Measurements from ENCODE around the gene KCNQ1.

KCNQ1 gene

GRCh38 chr11:2558861-2559526 lies 114.2 kb downstream of the KCNQ1 start:
- DNase-seq (ENCODE audit: insufficient read length, low spot score) (no peak), FAIRE-seq (no peak)
- no peak for TF ChIP-seq POU2F2 (IDR thresholded peaks at IDR 0.05; ENCODE audit: low read depth, low read length)
- TF ChIP-seq PAX5 (IDR thresholded peaks at IDR 0.05; ENCODE audit: insufficient read depth, low read length, severe bottlenecking), result no peak
- TF ChIP-seq SPI1 (IDR thresholded peaks at IDR 0.05; ENCODE audit: low read depth, low read length), result no peak
- no peak for TF ChIP-seq POLR2A (IDR thresholded peaks at IDR 0.05; ENCODE audit: low read depth, low read length)
- no peak for TF ChIP-seq POLR2AphosphoS5 (IDR thresholded peaks at IDR 0.05; ENCODE audit: low read depth, low read length)
- no peak for TF ChIP-seq TAF1 (IDR thresholded peaks at IDR 0.05; ENCODE audit: low read depth, low read length)

- DNase-seq (ENCODE audit: insufficient read length, low spot score) (no peak), FAIRE-seq (no peak)
- TF ChIP-seq POLR2AphosphoS5 (IDR thresholded peaks at IDR 0.05; ENCODE audit: low read depth, low read length), result no peak
- TF ChIP-seq PAX5 (IDR thresholded peaks at IDR 0.05; ENCODE audit: insufficient read depth, low read length, severe bottlenecking), result no peak
- no peak for TF ChIP-seq POU2F2 (IDR thresholded peaks at IDR 0.05; ENCODE audit: low read depth, low read length)
- no peak for TF ChIP-seq TAF1 (IDR thresholded peaks at IDR 0.05; ENCODE audit: low read depth, low read length)
- no peak for TF ChIP-seq POLR2A (IDR thresholded peaks at IDR 0.05; ENCODE audit: low read depth, low read length)
- no peak for TF ChIP-seq SPI1 (IDR thresholded peaks at IDR 0.05; ENCODE audit: low read depth, low read length)
These were observed 114.9 kb downstream of the KCNQ1 start for GRCh38 chr11:2559527-2560311.

DNA sequence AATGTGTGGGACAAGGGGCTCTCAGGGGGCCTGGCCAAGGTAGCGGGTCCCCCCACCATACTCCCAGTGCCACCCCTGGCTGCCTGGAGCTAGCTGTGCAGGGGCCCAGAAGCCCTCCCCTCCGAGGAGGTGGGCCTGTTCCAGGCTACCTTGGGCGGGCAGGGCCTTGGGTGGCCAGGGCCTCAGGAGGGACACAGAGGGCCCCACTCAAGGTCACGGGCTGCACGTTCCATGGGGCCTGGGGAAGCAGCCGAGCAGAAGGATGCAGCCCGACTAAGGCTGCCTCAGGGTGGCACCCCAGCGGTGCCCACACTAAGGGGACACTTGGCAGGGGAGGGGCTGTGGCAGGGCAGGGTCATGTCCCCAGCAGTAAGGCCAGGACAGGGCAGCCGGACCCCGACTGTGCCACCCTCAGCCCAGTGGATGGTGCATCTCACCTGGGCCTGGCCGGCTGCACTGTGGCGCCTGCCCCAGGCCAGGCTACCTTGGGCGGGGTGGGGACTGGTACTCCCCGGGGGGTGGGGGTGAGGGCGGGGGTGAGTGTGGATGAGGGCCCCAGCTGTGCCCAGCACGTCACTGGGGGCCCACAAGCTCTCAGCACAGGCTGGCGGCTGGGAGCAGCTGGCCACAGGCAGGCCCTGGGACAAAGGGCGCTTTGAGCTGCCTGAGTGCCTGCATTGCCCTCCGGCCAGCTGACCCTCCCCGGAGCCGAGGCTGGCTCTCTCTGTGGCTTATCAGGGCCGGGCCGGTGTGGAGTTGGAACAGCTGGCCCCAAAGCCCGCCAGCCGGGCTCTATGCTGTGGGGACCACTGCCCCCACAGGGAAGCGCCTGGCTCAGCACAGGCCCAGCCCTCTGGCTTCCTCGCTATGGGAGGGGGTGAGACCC lies 117.1 kb downstream of the KCNQ1 start:
- TF ChIP-seq POU2F2 (IDR thresholded peaks at IDR 0.05; ENCODE audit: low read depth, low read length) (no peak), TAF1 (IDR thresholded peaks at IDR 0.05; ENCODE audit: low read depth, low read length) (no peak), POLR2AphosphoS5 (IDR thresholded peaks at IDR 0.05; ENCODE audit: low read depth, low read length) (no peak)
- no peak for DNase-seq (ENCODE audit: insufficient read length, low spot score)
- no peak for FAIRE-seq

DNA sequence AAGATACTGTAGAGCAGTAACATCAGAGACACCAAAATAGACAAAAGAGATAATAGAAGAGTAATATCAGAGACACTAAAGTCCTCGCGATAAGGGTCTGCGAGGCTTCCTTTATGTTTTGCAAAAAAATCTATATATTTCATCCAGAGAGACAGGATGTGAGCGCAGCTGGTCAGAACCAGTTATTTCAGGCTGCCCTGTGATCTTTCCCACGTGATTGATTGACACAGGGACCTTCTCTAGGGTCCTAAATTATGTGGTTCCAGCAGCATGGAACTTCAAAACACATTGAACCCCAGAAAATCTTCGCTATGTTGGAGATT lies 118.0 kb downstream of the KCNQ1 start:
- DNase-seq (ENCODE audit: insufficient read length, low spot score) (no peak), FAIRE-seq (no peak)
- TF ChIP-seq POLR2A (IDR thresholded peaks at IDR 0.05; ENCODE audit: low read depth, low read length) (no peak), POU2F2 (IDR thresholded peaks at IDR 0.05; ENCODE audit: low read depth, low read length) (no peak), TAF1 (IDR thresholded peaks at IDR 0.05; ENCODE audit: low read depth, low read length) (no peak), SPI1 (IDR thresholded peaks at IDR 0.05; ENCODE audit: low read depth, low read length) (no peak), POLR2AphosphoS5 (IDR thresholded peaks at IDR 0.05; ENCODE audit: low read depth, low read length) (no peak), PAX5 (IDR thresholded peaks at IDR 0.05; ENCODE audit: insufficient read depth, low read length, severe bottlenecking) (no peak)

DNA sequence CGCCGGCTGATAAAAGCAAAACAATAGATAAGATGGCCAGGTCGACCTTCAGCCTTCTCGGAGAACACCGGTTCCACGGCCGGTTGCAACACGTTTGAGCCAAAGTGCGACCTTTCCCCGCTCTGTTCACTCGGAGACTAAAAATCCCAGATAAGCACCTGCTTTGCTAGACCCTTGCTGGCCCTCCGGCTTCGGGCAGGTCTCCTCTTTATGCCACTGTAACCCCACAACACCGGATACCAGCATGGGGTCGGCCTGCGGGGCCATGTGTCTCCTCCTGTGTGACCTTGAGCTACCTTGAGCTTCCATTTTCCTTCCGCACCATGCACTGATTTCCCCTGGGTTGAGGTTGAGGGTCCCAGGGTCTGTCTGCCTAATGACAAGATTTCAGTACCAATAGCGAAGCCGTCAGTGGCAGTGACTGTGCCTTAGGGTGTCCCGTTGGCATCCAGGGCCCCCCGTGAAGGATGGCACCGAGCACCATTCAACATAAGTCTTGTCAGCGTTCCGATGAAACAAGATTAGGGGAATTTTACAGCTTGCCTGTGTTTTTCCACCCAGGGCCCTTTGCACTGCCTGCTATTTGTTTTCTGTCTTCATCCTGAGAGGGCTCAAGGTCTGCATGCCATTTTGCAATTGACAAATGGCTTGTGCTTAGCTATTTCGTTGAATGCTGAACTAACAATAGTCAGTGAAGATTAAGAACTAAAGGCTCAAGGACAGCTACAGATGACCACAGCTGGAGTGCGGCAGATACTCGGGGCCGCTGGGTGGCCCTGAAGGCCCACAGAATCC lies 118.6 kb downstream of the KCNQ1 start:
- TF ChIP-seq POU2F2 (IDR thresholded peaks at IDR 0.05; ENCODE audit: low read depth, low read length) (no peak), SPI1 (IDR thresholded peaks at IDR 0.05; ENCODE audit: low read depth, low read length) (no peak), TAF1 (IDR thresholded peaks at IDR 0.05; ENCODE audit: low read depth, low read length) (no peak), POLR2AphosphoS5 (IDR thresholded peaks at IDR 0.05; ENCODE audit: low read depth, low read length) (no peak), PAX5 (IDR thresholded peaks at IDR 0.05; ENCODE audit: insufficient read depth, low read length, severe bottlenecking) (no peak), POLR2A (IDR thresholded peaks at IDR 0.05; ENCODE audit: low read depth, low read length) (no peak)
- DNase-seq (ENCODE audit: insufficient read length, low spot score) (no peak), FAIRE-seq (no peak)

GRCh38 chr11:2564008-2564530 lies 119.3 kb downstream of the KCNQ1 start:
- no peak for DNase-seq (ENCODE audit: insufficient read length, low spot score)
- no peak for FAIRE-seq
- TF ChIP-seq TAF1 (IDR thresholded peaks at IDR 0.05; ENCODE audit: low read depth, low read length), result no peak
- no peak for TF ChIP-seq POLR2A (IDR thresholded peaks at IDR 0.05; ENCODE audit: low read depth, low read length)
- TF ChIP-seq SPI1 (IDR thresholded peaks at IDR 0.05; ENCODE audit: low read depth, low read length), result no peak
- no peak for TF ChIP-seq POU2F2 (IDR thresholded peaks at IDR 0.05; ENCODE audit: low read depth, low read length)

- DNase-seq (ENCODE audit: insufficient read length, low spot score) (no peak), FAIRE-seq (no peak)
- no peak for TF ChIP-seq POLR2AphosphoS5 (IDR thresholded peaks at IDR 0.05; ENCODE audit: low read depth, low read length)
- TF ChIP-seq TAF1 (IDR thresholded peaks at IDR 0.05; ENCODE audit: low read depth, low read length), result no peak
- no peak for TF ChIP-seq POLR2A (IDR thresholded peaks at IDR 0.05; ENCODE audit: low read depth, low read length)
- TF ChIP-seq SPI1 (IDR thresholded peaks at IDR 0.05; ENCODE audit: low read depth, low read length), result no peak
- TF ChIP-seq PAX5 (IDR thresholded peaks at IDR 0.05; ENCODE audit: insufficient read depth, low read length, severe bottlenecking), result no peak
- TF ChIP-seq POU2F2 (IDR thresholded peaks at IDR 0.05; ENCODE audit: low read depth, low read length), result no peak
These were observed 120.0 kb downstream of the KCNQ1 start for GRCh38 chr11:2564588-2565425.

Measured in GM12891 (cell line).